Activated naive CD4-positive, alpha-beta T cell treated with anti-CD3 and anti-CD28 coated beads, Interleukin-2, amount 50 U/mL, for 72 hours (primary cell): ENCODE data around the gene CACNA1A. TPM values are rescaled to one million over a fixed set of nuclear protein-coding genes. Genes with fewer than 3 reads are reported as not detected.

Source experiments
- ATAC-seq, 2 donors: fragments of 150-1000 bp; cut with Tn5 transposase; 2 replicates each; pipeline ENCODE4 v1.10.0; 2021; ENCODE audit warnings: mild to moderate bottlenecking in 2 of 2, moderate library complexity in 2 of 2
- DNase-seq, 2 donors: peaks; one replicate each; pipeline ENCODE4 v3.0.0; 2021 to 2022; ENCODE audit warnings: low spot score in 2 of 2
- H3K27ac Mint-ChIP-seq, 2 donors: one replicate each; pipeline ENCODE4 v1.8.0; 2022; ENCODE audit warnings: mild to moderate bottlenecking in 2 of 2, mixed read lengths in 2 of 2
- H3K36me3 Mint-ChIP-seq, 2 donors: one replicate each; pipeline ENCODE4 v1.8.0; 2022; ENCODE audit warnings: mixed read lengths in 2 of 2
- H3K9me3 Mint-ChIP-seq, 2 donors: one replicate each; pipeline ENCODE4 v1.8.0; 2022; ENCODE audit warnings: mixed read lengths in 2 of 2
- total RNA-seq, 2 donors: library from RNA; stranded (reverse); gene quantifications; one replicate each; pipeline ENCODE4 v1.2.3, GENCODE V29; 2022

Gene CACNA1A
- total RNA-seq, 2 donors from 2014 or later: 0.43 to 0.70 TPM

- H3K9me3 Mint-ChIP-seq: peaks cover 0 to 4% of the 10 kb centered on the region in 2 donors
- no peak overlapping the region for H3K27ac Mint-ChIP-seq
- H3K36me3 Mint-ChIP-seq: no peaks in the 10 kb centered on the region
- DNase-seq: no peak
- no peak for ATAC-seq
Observed at GRCh38 chr19:13315495-13315894, 190.8 kb downstream of the CACNA1A start.

- DNase-seq (no peak), ATAC-seq (no peak)
- H3K27ac Mint-ChIP-seq: no peak overlapping the region
- peaks cover 0 to 4% of the 10 kb centered on the region in 2 donors for H3K9me3 Mint-ChIP-seq
- no peaks in the 10 kb centered on the region for H3K36me3 Mint-ChIP-seq
Observed at GRCh38 chr19:13314761-13315160, 191.5 kb downstream of the CACNA1A start.

GRCh38 chr19:13313875-13314274 is 192.4 kb downstream of the CACNA1A start:
- Mint-ChIP-seq H3K27ac (no peak overlapping the region), H3K9me3 (peaks cover 0 to 4% of the 10 kb centered on the region in 2 donors), H3K36me3 (no peaks in the 10 kb centered on the region)
- no peak for DNase-seq
- ATAC-seq: no peak

- no peak overlapping the region for H3K27ac Mint-ChIP-seq
- no peaks in the 10 kb centered on the region for H3K9me3 Mint-ChIP-seq
- DNase-seq (no peak), ATAC-seq (no peak)
- no peaks in the 10 kb centered on the region for H3K36me3 Mint-ChIP-seq
Observed at GRCh38 chr19:13309864-13310263, 196.4 kb downstream of the CACNA1A start.

GRCh38 chr19:13303381-13304129 is 202.7 kb downstream of the CACNA1A start:
- no peak for ATAC-seq
- DNase-seq: no peak
- peak overlapping the region in 1 of 2 donors; percentile 29 for H3K27ac Mint-ChIP-seq
- H3K36me3 Mint-ChIP-seq: peaks cover 5 to 9% of the 10 kb centered on the region in 2 donors
- no peaks in the 10 kb centered on the region for H3K9me3 Mint-ChIP-seq

DNA sequence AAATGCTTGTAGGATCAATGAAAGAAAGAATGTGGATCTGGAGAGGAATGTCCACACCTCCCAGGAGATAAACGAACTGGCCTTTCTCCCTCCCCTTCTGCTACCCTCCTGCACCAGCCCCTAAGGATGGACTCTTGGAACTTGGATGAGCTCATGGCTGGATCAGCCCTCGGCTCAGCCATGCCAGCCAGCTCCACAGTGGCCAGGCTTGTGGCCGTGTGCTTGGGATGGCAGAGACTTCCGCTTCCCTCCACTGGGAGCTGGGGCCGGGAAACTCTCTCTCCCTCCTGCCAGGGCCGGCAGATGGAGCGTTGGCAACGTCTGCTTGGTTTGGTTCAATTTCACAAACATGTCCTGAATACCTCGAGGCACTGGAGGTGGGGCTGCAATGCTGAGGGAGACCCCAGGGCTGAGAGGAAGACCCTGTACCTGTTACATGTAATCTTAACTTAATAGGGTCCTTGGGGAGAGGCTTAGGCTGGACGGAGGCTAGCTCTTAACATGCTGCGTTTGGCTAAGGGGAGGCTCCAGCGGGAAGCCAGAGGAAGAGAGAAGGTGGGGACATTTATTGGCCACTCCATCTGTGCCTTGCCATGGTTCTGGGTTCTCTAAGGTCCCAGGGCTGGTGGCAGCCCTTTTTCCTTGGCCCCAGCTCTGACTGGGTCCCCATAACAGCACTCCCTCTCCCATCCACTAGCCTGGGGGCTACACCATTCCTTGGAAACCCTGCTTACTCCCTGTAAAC is 203.6 kb downstream of the CACNA1A start:
- Mint-ChIP-seq H3K36me3 (peaks cover 5 to 9% of the 10 kb centered on the region in 2 donors), H3K9me3 (no peaks in the 10 kb centered on the region), H3K27ac (no peak overlapping the region)
- DNase-seq: no peak
- ATAC-seq: no peak

DNA sequence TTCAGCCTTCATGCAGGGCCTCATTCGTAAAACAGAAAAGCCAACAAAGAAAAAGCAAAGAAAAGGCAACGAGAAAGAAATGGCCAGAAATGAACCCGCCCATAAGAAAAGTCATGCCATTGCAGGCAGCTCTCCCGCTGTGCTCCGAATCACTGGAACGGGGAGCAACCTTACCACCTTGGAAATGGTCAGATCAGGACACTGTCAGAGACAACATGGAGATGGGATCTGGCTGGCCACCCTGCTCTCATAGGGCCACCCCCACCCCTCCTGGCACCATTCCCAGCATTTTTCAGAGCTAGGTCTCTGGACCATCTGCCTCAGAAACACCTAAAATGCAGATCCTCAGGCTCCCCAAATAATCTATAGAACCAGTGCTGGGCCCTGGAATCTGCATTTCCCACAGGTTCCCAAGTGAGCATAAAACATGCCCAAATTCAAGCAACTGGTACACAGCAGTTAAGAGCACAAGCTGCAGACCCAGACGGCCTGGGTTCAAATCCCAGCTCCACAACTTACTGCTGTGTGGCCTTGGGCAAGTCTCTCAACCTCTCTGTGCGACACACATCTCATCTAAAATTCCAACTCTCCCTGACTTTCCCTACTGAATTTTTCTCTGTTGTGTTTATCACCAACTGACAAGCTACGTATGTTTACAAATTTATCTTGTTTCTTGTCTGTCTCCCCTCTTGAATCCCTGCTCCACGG is 204.5 kb downstream of the CACNA1A start:
- no peak for ATAC-seq
- H3K36me3 Mint-ChIP-seq: peaks cover 5 to 9% of the 10 kb centered on the region in 2 donors
- no peak for DNase-seq

DNA sequence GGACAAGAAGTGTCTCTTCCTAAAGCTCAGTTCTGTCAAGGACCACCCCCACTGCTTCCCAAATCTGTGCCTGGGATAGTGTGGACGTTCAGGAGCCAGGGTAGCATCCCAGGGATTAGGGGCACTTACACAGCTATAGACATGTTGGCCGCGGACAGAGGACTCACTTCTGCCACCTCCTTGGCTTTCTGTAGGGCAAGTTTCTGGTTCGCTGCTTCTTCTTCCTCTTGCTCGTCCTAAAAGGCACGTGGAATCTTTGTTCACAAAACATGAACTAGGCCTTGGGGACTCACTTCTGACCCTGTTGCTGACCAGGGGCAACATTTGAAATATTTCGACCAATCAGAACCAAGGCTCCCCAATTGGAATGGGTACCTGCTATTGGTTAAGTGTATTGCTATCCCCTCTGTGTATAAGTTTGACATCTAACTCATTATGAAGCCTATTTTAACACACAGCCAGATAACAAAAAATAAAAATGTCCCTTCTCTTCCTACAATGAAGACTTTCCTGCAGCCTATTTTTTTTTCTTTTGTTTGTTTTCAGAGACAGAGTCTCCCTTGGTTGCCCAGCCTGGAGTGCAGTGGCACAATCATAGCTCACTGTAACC is 205.8 kb downstream of the CACNA1A start:
- no peak for DNase-seq
- Mint-ChIP-seq H3K9me3 (no peaks in the 10 kb centered on the region), H3K36me3 (peaks cover 5 to 9% of the 10 kb centered on the region in 2 donors), H3K27ac (no peak overlapping the region)
- ATAC-seq: no peak

More for the DNA sequence above, 204.5 kb downstream of the CACNA1A start:
- Mint-ChIP-seq H3K27ac (no peak overlapping the region), H3K9me3 (no peaks in the 10 kb centered on the region)

GRCh38 chr19:13299838-13300237 is 206.4 kb downstream of the CACNA1A start:
- Mint-ChIP-seq H3K36me3 (peaks cover 5 to 9% of the 10 kb centered on the region in 2 donors), H3K27ac (peak overlapping the region in 1 of 2 donors; percentile 50), H3K9me3 (no peaks in the 10 kb centered on the region)
- DNase-seq (no peak), ATAC-seq (no peak)

DNA sequence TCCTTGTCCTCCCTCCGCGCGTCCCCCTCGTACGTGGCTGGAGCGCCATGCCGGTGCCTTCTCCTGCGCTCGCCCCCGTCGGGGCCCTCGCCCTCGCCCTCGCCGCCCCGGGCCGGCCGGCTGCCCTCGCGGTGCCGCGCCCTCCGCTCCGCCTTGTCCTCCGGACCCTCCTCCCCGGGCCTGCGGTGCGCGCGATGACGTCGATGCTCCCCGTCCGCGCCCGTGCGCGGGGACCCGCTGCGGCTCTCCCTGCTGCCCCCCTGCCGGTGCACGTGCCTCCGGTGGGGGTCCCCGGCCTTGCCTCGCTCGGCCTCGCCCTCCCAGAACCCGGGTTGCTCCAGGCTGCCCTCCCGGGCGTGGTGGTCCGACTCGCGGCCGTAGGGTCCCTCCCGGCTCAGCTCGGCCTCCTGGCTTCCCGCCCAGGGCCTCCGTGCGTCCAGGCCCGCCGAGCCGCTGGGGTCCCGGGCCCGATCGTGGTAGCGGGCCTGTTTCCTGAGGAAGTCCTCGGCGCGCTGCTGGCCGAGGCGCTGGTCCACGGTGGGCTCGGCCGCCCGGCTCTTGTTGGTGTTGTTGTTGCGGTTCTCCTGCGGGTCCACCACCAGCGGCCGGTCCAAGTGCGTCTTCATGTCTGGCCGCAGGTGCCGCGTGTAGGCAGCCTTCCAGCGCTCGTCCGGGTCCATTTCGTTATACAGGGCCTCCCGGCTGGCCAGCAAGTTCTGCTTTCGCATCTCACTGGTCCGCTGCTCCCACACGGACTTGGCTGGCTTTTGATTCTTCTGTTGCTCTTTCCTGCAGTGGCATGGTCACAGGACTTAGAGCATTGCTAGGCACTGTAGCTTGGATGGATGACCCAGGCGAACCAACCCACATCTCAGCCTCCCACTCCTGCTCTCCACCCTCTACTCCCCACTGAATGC is 207.5 kb downstream of the CACNA1A start:
- H3K27ac Mint-ChIP-seq: no peak overlapping the region
- ATAC-seq: no peak
- no peak for DNase-seq
- H3K36me3 Mint-ChIP-seq: peaks cover 5 to 9% of the 10 kb centered on the region in 2 donors
- H3K9me3 Mint-ChIP-seq: no peaks in the 10 kb centered on the region

- H3K36me3 Mint-ChIP-seq: peaks cover 5 to 9% of the 10 kb centered on the region in 2 donors
- no peaks in the 10 kb centered on the region for H3K9me3 Mint-ChIP-seq
- no peak overlapping the region for H3K27ac Mint-ChIP-seq
- no peak for ATAC-seq
- no peak for DNase-seq
Observed at GRCh38 chr19:13297023-13297422, 209.3 kb downstream of the CACNA1A start.

DNA sequence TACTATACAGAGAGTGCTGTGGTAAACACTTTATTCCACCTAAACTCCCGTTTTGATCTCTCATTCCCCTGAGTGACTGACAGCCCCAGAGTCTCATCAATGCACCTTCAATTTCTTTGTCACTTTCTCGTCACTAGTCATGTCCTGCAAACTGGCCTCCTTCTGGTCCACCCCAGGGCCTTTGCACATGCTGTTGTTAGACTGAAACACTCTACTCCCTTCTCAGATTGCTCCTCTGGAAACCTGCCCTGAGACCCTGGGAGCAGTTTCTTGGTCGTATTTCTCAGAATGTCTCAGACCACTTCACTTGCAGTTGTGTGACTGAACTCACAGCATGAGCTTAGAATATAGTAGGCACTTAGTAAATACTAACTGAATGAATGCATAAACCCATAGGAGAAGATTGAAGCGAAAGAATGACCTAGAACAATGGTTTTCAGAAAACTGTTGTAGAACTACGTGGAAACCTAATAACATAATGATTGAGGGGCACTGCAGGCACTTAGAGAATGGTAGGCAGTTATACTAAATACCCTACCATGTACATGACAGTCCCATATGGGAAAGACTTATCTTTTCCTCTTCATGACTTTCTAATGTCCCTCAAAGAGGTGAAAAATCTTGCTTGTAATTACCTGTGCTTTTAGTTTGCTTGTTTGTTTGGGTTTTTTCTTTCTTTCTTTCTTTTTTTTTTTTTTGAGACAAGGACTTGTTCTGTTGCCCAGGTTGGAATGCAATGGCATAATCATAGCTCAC is 211.3 kb downstream of the CACNA1A start:
- no peak overlapping the region for H3K27ac Mint-ChIP-seq
- ATAC-seq: no peak
- H3K9me3 Mint-ChIP-seq: no peaks in the 10 kb centered on the region
- peaks cover 5 to 9% of the 10 kb centered on the region in 2 donors for H3K36me3 Mint-ChIP-seq
- DNase-seq: no peak

DNA sequence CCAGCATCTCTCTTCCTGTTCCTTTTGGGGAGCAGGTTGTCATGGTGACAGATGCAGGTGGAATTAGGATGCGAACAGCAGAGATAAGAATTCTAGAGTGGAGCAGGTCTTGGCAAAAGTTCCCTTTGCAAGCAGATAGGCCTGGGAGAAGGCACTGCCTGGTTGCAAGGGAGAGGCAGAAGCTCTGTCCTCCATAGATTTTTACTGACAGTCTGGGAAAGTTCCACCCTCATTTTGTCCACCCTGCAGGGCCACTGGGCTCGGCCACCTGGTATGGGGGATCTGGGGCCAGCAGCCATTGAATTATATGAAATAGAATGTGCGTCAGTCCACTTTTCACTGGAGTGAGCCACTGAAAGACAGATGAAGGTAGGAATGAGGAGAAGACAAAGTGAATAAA is 214.4 kb downstream of the CACNA1A start:
- Mint-ChIP-seq H3K36me3 (no peaks in the 10 kb centered on the region), H3K27ac (no peak overlapping the region), H3K9me3 (no peaks in the 10 kb centered on the region)
- DNase-seq: no peak
- no peak for ATAC-seq

DNA sequence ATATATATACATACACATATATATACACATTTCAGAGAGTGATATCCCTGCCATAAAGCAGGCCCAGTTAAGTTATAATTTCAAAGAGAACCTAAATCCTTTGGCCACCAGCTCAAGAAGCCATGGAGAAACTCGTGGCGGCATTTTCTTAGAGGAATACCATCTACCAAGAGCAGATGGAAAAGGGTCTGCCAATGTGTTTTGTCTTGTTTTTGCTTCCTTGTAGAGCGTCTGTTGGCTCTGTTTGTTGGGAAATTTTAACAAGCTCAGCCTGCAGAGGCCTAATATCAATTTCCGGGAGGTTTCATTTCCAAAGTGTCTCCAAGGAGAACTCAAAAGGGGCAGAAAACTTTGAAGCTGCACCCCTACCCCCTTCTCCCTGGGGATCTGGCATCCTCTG is 215.5 kb downstream of the CACNA1A start:
- H3K9me3 Mint-ChIP-seq: no peaks in the 10 kb centered on the region
- no peaks in the 10 kb centered on the region for H3K36me3 Mint-ChIP-seq
- no peak overlapping the region for H3K27ac Mint-ChIP-seq
- ATAC-seq (no peak), DNase-seq (no peak)

DNA sequence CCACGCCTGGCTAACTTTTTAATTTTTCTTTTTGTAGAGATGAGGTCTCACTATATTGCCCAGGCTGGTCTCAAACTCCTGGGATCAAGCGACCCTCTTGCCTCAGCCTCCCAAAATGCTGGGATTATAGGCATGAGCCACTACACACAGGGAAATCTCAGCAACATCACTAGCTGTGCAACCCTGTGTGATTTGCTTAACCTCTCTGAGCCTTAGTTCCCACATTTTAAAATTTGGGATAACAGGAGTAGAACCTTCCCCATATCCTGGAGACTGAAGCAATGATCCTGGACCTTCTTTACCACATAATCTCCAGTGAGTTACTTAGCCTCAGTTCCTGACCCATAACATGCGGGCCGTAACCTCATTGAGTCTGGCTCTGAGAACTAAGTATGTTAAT is 217.0 kb downstream of the CACNA1A start:
- DNase-seq (no peak), ATAC-seq (no peak)
- Mint-ChIP-seq H3K9me3 (no peaks in the 10 kb centered on the region), H3K27ac (no peak overlapping the region), H3K36me3 (no peaks in the 10 kb centered on the region)
